HG03175 (cell line): ENCODE measurements around the gene CD74.
"Not testable (repeated sequence)": the region's sequence is repeated elsewhere in the genome, so short reads cannot be mapped to it uniquely, and the experiment has no call there.

ENCODE experiments used
- ATAC-seq: cut with Tn5 transposase; IDR thresholded peaks from one replicate; pipeline ENCODE4 v1.9.1; 2021; ENCODE audit warnings: mild to moderate bottlenecking, moderate library complexity; ENCODE audit not compliant: unreplicated experiment

CD74 gene

GRCh38 chr5:150441813-150442698 is 29.3 kb upstream of the CD74 start:
- no peak for ATAC-seq

DNA sequence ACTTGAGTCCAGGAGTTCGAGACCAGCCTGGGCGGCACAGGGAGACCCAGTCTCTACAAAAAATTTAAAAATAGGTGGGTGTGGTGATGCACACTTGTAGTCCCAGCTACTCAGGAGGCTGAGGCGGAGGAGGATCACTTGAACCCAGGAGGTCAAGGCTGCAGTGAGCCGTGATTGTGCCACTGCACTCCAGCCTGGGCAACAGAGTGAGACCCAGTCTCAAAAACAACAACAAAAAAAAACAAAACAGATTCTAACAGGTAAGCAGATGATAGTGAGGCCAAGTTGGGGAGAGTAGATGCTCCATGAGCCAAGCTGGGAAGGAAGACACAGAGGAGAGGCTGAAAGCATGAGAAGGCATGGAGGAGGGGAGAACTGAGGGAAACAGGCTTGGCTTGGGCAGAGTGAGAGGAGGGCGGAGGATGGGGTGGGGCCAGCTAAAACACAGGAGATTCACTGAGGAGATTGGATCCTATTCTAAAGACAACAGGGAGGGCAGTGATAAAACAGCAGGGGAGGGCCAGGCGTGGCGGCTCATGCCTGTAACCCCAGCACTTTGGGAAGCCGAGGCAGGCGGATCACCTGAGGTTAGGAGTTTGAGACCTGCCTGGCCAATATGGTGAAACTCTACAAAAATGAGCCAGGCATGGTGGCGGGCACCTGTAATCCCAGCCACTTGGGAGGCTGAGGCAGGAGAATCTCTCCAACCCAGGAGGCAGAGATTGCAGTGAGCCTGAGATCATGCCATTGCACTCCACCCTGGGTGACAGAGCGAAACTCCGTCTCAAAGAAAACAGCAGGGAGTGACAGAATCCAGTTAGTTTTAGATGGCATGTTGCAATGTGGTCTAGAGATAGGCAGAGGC is 28.5 kb upstream of the CD74 start:
- no peak for ATAC-seq

- ATAC-seq: no peak
These were observed 26.3 kb upstream of the CD74 start for GRCh38 chr5:150438873-150439546.

GRCh38 chr5:150436141-150436680 is 23.5 kb upstream of the CD74 start:
- peak; percentile 93 for ATAC-seq

GRCh38 chr5:150434464-150434863 is 21.8 kb upstream of the CD74 start:
- ATAC-seq: no peak

DNA sequence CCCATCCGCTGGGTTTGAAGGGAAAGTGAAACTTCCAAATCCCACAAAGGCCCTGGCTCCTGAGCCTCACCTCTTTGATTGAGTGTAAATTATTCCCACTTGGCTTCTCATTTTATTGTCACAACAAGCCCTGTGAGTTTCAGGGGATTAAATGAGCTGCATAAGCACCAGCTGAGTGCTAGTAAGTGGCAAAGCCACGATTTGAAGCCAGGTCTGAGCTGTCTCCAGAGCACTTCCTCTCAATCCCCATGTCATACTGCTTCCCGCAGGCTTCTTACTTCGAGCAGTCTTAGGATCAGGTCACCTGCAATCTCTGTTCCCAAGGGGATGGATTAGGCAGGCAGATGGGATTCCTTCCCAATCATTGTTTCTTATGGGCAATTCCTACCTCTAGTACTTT is 18.9 kb upstream of the CD74 start:
- no peak for ATAC-seq

GRCh38 chr5:150431048-150431447 is 18.3 kb upstream of the CD74 start:
- ATAC-seq: no peak

- ATAC-seq: no peak
These were observed 16.7 kb upstream of the CD74 start for GRCh38 chr5:150429410-150429873.

- no peak for ATAC-seq
These were observed 16.3 kb upstream of the CD74 start for GRCh38 chr5:150428978-150429377.

GRCh38 chr5:150428106-150428876 is 15.6 kb upstream of the CD74 start:
- no peak for ATAC-seq

GRCh38 chr5:150426165-150426564 is 13.5 kb upstream of the CD74 start:
- ATAC-seq: not testable (repeated sequence)

GRCh38 chr5:150422758-150423157 is 10.0 kb upstream of the CD74 start:
- ATAC-seq: no peak

DNA sequence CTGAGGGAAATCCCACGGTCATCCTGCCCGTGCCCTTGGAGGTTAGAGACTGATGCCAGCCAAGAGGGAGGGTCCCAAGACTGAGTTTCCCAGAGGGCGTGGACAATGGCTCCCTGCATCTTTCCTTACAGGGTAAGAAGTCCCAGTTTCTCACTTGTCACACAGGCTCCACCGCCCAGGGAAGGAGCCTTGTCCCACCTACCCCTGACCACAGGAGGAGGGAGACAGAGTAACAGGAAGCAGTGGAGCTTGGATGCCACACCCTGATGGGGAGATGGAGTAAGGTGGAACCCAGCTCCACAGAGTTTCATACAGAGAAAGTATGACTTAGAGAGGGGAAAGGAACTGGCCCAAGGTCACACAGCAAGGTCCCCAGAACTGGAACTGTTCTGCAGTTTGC is 9.4 kb upstream of the CD74 start:
- no peak for ATAC-seq

DNA sequence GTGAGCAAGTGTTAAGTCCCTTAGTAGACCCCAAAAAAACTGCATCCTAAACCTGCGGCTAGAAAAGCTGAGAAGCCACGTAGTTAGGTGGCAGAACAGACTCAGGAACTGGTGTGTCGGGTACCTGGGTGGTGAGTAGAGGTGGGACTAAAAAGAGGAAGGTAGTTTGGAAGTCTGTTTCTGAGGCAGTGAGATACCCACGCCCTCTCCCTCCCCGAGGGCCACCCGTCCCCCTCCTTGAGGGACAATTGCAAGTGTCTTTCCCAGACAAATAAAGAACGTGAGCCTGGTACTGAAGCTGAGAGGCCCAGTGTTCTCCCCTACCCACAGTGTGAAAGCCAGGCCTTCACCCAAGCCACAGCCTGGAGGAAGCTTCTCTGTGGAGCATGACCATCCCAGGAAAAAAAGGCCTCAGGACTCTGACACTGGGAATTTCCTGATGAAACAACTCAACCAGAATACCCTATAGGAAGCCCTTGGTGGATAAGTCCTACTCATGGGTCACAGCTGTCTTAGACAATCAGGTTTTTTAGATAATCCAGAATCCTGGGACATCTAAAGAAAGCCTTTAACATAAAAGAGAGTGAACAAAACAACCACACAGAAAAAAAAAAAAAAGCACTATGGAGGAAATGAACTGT is 7.0 kb upstream of the CD74 start:
- peak; percentile 70 for ATAC-seq

GRCh38 chr5:150413902-150414790 is 1.4 kb upstream of the CD74 start:
- ATAC-seq: not testable (repeated sequence)

DNA sequence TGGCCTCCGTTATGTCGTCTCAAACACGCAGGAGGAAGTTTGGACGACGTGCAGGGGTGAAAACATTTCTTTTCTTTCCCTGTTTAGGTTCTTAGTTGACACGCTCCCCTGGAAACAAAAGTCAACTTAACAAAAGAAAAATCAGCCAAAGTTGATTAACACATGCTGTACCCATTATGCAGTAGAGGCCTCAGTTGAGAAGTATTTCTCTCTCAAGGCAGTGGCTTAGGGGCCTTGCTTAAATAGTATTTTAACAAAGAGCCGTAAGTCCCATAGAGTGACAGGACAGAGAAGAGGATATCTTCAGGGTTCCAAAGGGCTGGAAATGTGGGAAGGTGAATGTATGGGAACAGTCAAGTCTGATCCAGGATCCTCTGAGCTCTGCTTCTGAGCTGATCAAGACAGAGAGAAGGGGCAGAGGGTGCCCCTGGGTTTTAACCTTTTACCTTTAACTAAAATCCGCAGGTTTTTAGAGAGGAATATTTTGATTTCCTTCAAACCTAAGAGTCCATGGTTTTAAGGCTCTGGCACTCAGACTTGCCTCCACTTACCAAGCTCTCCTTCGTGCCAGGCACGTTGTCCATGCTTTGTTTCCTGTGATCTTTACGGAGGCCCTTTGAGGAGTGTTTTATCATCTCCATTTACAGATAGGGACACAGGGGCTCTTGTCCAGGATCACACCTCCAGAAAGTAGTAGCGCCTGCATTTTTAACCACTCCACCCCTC is 629 bp upstream of the CD74 start:
- ATAC-seq: no peak

- no peak for ATAC-seq
These were observed 1.3 kb downstream of the CD74 start for GRCh38 chr5:150411245-150411979.
